Adrenal gland (tissue), 12 donors: Measurements from ENCODE around the gene WDR74. TPM values are rescaled to one million over a fixed set of nuclear protein-coding genes. Genes with fewer than 3 reads are reported as not detected.

ENCODE experiments used
- DNase-seq, 7 donors: peaks; one replicate each; pipeline ENCODE4 v3.0.0-alpha.2; 2019 to 2020
- H3K27ac ChIP-seq, 5 donors: fragments of 200-600 bp; sonication (generic) in 4 of 5; 1 replicate in 3 of 5; 2 replicates in 2 of 5; pipeline versions ENCODE4 v1.5.1 to v1.8.0; 2016 to 2020; ENCODE audit warnings: mild to moderate bottlenecking in 1 of 5
- H3K27me3 ChIP-seq: fragments of 200-600 bp; 2 replicates; pipeline ENCODE4 v1.8.0; 2021
- H3K36me3 ChIP-seq, 2 donors: fragments of 200-600 bp; replicated peaks in 1 of 2; 1 replicate in 1 of 2; 2 replicates in 1 of 2; pipeline versions ENCODE4 v1.5.1 to v1.8.0; 2018 to 2022
- H3K4me1 ChIP-seq, 2 donors: fragments of 200-600 bp; replicated peaks in 1 of 2; 1 replicate in 1 of 2; 2 replicates in 1 of 2; pipeline versions ENCODE4 v1.5.1 to v1.8.0; 2018 to 2021
- H3K4me3 ChIP-seq, 4 donors: fragments of 200-600 bp; sonication (generic) in 3 of 4; one replicate each; pipeline ENCODE4 v1.5.1; 2016 to 2018
- H3K9me3 ChIP-seq, 3 donors: fragments of 200-600 bp; sonication (generic) in 1 of 3; replicated peaks in 1 of 3; 1 replicate in 2 of 3; 2 replicates in 1 of 3; pipeline versions ENCODE4 v1.5.1 to v1.8.0; 2016 to 2021
- CTCF ChIP-seq, 6 experiments: fragments of 450-650 bp in 4 of 6; fragments of 200-600 bp in 2 of 6; sonication (generic) in 1 of 6; IDR thresholded peaks; 1 replicate in 5 of 6; 2 replicates in 1 of 6; pipeline versions ENCODE4 v1.5.1 to v1.8.0; 2016 to 2021; ENCODE audit warnings: antibody characterized with exemption in 6 of 6, mild to moderate bottlenecking in 2 of 6, moderate library complexity in 1 of 6
- POLR2A ChIP-seq, 2 donors: fragments of 450-650 bp; IDR thresholded peaks; one replicate each; pipeline ENCODE4 v1.6.1; 2017; ENCODE audit warnings: antibody characterized with exemption in 2 of 2, mild to moderate bottlenecking in 2 of 2, moderate library complexity in 1 of 2
- WGBS, 4 donors: extraction: QIAGEN DNeasy Blood & Tissue Kit in 2 of 4; methylation state at CpG; one replicate each; pipeline versions ENCODE4 v1.1.5 to v1.1.7; 2013 to 2017; 5-methylcytosine and 5-hydroxymethylcytosine counted together
- intact Hi-C, 2 donors: fragments of 100-400 bp; cut with DNase I; formaldehyde crosslinking; loops; one replicate each; pipeline versions ENCODE4 v1.14.1 to v1.15.0; 2022 to 2023
- polyA plus RNA-seq, 3 donors: library from polyadenylated mRNA; stranded (reverse); fragments of 200-250 nt in 2 of 3; fragments of 350-450 nt in 1 of 3; fragmentation: Illumina TruSeq in 1 of 3; extraction: RNeasy Lipid Tissue Mini Kit (QIAGEN cat#74804) in 1 of 3; gene quantifications; one replicate each; pipeline ENCODE4 v1.2.3, GENCODE V29; 2013 to 2014
- total RNA-seq, 9 donors: library from RNA; depleted of rRNA in 4 of 9; stranded (reverse); fragments of >200 nt in 4 of 9; fragments of 120-200 nt in 1 of 9; fragmentation: NEBNext Ultra II Directional in 1 of 9; extraction: Animal tissue kit (Norgen Biotek cat#: 25700) in 1 of 9; gene quantifications; one replicate each; pipeline versions ENCODE4 v1.1.0 to v1.2.4, GENCODE V29; 2013 to 2023
- donor health status: healthy with polysubstance abuse.
- donor health status: Bipolar disorder and iron deficiency.
- donor health status: DM: yes; HTN: yes; CAD: no.
- donor health status: DM: no; HTN: no; CAD: no.
- donor health status: DM: no; HTN: no; CAD: no.
- donor health status: DM: yes; HTN: yes; CAD: no.

The WDR74 gene
- total and polyA plus RNA-seq, 12 donors: 21.7 to 119 (median 39.4) TPM

GRCh38 chr11:62856333-62856895 lies 17.0 kb upstream of the WDR74 start:
- Histone ChIP-seq H3K27me3 (no peaks in the 10 kb centered on the region), H3K9me3 (no peaks in the 10 kb centered on the region), H3K36me3 (peaks cover 0 to 30% of the 10 kb centered on the region in 2 donors), H3K4me1 (peaks cover 12 to 21% of the 10 kb centered on the region in 2 donors), H3K4me3 (peak overlapping the region; percentile 13 to 71 (median 42)), H3K27ac (peak overlapping the region in 2 of 5 donors; percentile 27 to 81)
- WGBS, 4 donors: 15 to 22% (median 18%) methylated on average over 12 to 20 of the region's 20 CpGs
- no peak for DNase-seq
- TF ChIP-seq CTCF (IDR thresholded peaks at IDR 0.05) (no peak), POLR2A (IDR thresholded peaks at IDR 0.05) (no peak)
- intact Hi-C loops: no loop called here

- H3K36me3 ChIP-seq: peaks cover 0 to 32% of the 10 kb centered on the region in 2 donors
- TF ChIP-seq CTCF (IDR thresholded peaks at IDR 0.05): peak in 1 of 6 experiments; percentile 5
- TF ChIP-seq POLR2A (IDR thresholded peaks at IDR 0.05): peak; percentile 96 to 97
- H3K4me3 ChIP-seq: peak overlapping the region; percentile 24 to 71 (median 44)
- H3K27me3 ChIP-seq: no peaks in the 10 kb centered on the region
- peak overlapping the region in 4 of 5 donors; percentile 14 to 81 (median 57) for H3K27ac ChIP-seq
- 0 to 1% (median 0%) methylated on average over 28 to 54 of the region's 54 CpGs for WGBS, 4 donors
- H3K4me1 ChIP-seq: peaks cover 12 to 21% of the 10 kb centered on the region in 2 donors
- DNase-seq: peak; percentile 96 to 98 (median 97)
- no peaks in the 10 kb centered on the region for H3K9me3 ChIP-seq
- intact Hi-C loops: no loop called here
Measured at GRCh38 chr11:62855571-62856332, 16.4 kb upstream of the WDR74 start.

GRCh38 chr11:62854825-62855570 lies 15.6 kb upstream of the WDR74 start:
- Histone ChIP-seq H3K4me1 (peaks cover 12 to 21% of the 10 kb centered on the region in 2 donors), H3K27ac (peak overlapping the region in 4 of 5 donors; percentile 14 to 75 (median 57)), H3K9me3 (no peaks in the 10 kb centered on the region), H3K4me3 (peak overlapping the region in 3 of 4 donors; percentile 23 to 71 (median 27)), H3K36me3 (peaks cover 0 to 32% of the 10 kb centered on the region in 2 donors), H3K27me3 (no peaks in the 10 kb centered on the region)
- DNase-seq: peak in 1 of 7 donors; percentile 61
- intact Hi-C loops: no loop called here
- WGBS, 4 donors: 5 to 6% (median 5%) methylated on average over 14 to 15 of the region's 15 CpGs
- no peak for TF ChIP-seq POLR2A (IDR thresholded peaks at IDR 0.05)
- no peak for TF ChIP-seq CTCF (IDR thresholded peaks at IDR 0.05)
